Measurements from ENCODE around the gene CDON.

The CDON gene

DNA sequence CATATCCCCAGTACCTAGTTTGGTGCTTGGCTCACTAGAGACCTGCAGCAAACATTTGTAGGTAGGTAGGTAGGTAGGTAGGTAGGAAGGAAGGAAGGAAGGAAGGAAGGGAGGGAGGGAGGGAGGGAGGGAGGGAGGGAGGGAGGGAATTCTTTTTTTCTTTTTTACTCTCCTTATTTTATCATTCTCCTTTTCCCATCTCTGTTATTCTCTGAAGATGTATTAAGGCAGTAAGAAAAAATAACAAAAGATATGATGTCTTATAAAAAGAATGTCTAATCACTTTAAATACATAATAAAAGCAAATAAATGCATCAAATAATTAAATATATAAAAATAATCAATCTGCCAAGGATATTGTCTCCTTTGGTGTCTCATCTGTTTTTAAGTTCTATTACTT, 88.4 kb downstream of the CDON start:
- no peak overlapping the region for H3K9ac ChIP-seq (ENCODE audit: low read length)
- no peak overlapping the region for H3K27ac ChIP-seq (ENCODE audit: low read depth, low read length)
- H3K4me1 ChIP-seq (ENCODE audit: control insufficient read depth, insufficient read depth, low read length): no peaks in the 10 kb centered on the region
- H3K27me3 ChIP-seq (ENCODE audit: control insufficient read depth, insufficient read depth, low read length): no peaks in the 10 kb centered on the region
- no peaks in the 10 kb centered on the region for H3K36me3 ChIP-seq (ENCODE audit: control insufficient read depth, insufficient read depth, low read length)
- H3K4me3 ChIP-seq (ENCODE audit: low read length): no peak overlapping the region

DNA sequence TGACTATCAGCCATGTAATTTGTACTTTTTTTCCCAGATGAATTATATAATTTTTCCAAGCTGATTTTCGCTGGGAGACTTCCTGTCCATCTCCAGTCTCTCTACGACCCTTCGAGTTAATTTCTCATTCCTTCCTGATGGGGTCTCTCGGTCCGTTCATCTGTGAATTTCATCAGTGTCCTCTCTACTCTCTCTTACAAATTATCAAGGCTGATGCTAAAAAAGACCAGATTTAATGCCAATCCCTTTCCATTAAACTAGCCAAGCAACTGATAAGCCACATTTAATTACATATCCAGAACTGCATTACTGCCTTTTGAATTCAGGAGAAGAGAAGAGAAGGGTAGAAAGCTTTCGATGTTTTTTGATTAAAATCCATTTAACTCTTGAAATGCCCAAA, 91.0 kb downstream of the CDON start:
- no peak overlapping the region for H3K4me3 ChIP-seq (ENCODE audit: low read length)
- H3K27me3 ChIP-seq (ENCODE audit: control insufficient read depth, insufficient read depth, low read length): no peaks in the 10 kb centered on the region
- H3K27ac ChIP-seq (ENCODE audit: low read depth, low read length): no peak overlapping the region
- H3K36me3 ChIP-seq (ENCODE audit: control insufficient read depth, insufficient read depth, low read length): no peaks in the 10 kb centered on the region
- H3K4me1 ChIP-seq (ENCODE audit: control insufficient read depth, insufficient read depth, low read length): no peaks in the 10 kb centered on the region
- no peak overlapping the region for H3K9ac ChIP-seq (ENCODE audit: low read length)

DNA sequence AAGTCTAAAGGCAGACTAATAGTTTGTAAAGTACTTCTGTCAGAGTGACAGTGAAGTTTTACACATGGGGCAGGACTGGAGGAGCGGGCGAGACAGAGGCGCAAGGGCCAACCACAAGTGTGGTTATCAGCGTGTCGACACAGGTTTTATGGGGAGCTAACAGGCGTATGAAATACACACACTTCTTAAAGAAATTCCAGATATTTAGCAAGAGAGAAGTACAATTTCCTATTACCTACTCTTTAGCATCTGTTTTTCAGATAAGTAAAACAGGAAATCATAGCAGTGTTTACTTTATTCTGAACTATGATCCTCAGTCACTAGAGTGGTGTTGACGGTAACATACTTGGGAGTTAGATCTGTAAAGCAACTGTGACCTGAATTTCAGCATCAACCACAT, 94.3 kb downstream of the CDON start:
- no peaks in the 10 kb centered on the region for H3K4me1 ChIP-seq (ENCODE audit: control insufficient read depth, insufficient read depth, low read length)
- H3K9ac ChIP-seq (ENCODE audit: low read length): no peak overlapping the region
- no peaks in the 10 kb centered on the region for H3K27me3 ChIP-seq (ENCODE audit: control insufficient read depth, insufficient read depth, low read length)
- H3K27ac ChIP-seq (ENCODE audit: low read depth, low read length): no peak overlapping the region
- no peak overlapping the region for H3K4me3 ChIP-seq (ENCODE audit: low read length)
- no peaks in the 10 kb centered on the region for H3K36me3 ChIP-seq (ENCODE audit: control insufficient read depth, insufficient read depth, low read length)

DNA sequence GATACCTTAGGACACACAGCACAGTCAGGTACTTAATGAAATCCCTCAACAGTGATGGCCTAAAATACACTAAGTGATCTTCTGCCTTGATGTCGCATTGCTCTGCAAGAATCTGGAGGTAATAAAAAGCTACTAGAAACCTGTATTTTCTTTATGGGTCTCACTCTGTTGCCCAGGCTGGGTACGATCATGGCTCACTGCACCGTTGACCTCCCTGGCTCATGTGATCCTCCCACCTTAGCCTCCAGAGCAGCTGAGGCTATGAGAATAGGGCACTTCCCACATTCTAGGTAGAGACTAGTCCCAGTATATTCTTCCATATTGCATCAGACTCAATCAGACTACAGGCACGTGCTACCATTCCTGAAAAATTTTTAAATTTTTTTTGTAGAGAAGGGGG, 95.2 kb downstream of the CDON start:
- no peaks in the 10 kb centered on the region for H3K36me3 ChIP-seq (ENCODE audit: control insufficient read depth, insufficient read depth, low read length)
- no peaks in the 10 kb centered on the region for H3K27me3 ChIP-seq (ENCODE audit: control insufficient read depth, insufficient read depth, low read length)
- no peak overlapping the region for H3K27ac ChIP-seq (ENCODE audit: low read depth, low read length)
- no peak overlapping the region for H3K9ac ChIP-seq (ENCODE audit: low read length)
- no peaks in the 10 kb centered on the region for H3K4me1 ChIP-seq (ENCODE audit: control insufficient read depth, insufficient read depth, low read length)
- no peak overlapping the region for H3K4me3 ChIP-seq (ENCODE audit: low read length)

DNA sequence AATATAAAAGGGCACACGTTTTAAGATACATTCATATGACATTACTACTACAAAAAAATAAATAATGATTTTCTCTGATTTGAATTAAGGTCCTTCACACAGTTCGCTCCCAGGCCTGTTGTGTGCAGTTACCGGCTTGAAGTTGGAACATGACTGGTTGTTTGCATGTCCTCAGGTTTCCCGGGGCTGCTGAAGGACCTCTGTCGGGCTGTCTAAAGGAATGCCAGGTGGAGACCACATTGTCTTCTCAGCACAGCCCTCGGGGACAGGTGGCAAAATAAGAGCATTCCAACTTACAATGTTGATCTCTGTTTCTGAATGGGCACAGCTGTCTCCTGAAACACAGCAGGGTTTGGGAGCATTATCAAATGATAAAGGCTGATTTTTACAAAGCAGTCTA, 101.9 kb downstream of the CDON start:
- no peak overlapping the region for H3K9ac ChIP-seq (ENCODE audit: low read length)
- H3K27ac ChIP-seq (ENCODE audit: low read depth, low read length): no peak overlapping the region
- no peaks in the 10 kb centered on the region for H3K36me3 ChIP-seq (ENCODE audit: control insufficient read depth, insufficient read depth, low read length)
- H3K4me3 ChIP-seq (ENCODE audit: low read length): no peak overlapping the region
- H3K4me1 ChIP-seq (ENCODE audit: control insufficient read depth, insufficient read depth, low read length): no peaks in the 10 kb centered on the region
- no peaks in the 10 kb centered on the region for H3K27me3 ChIP-seq (ENCODE audit: control insufficient read depth, insufficient read depth, low read length)

DNA sequence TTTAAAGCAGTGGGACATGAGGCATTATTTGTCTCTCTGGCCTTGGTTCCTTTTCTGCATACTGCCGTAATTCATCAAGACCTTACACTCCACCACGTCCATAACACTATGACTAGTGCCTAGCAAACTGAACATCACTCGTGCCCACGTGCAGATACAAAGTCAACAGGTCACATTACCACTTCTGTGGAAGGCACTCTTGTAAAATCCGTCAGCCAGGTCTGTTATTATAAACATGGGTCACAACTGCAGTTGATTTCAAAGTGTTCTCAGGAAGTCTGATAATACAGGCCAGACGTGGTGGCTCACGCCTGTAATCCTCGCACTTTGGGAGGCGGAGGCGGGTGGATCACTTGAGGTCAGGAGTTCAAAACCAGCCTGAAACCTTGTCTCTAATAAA, 102.7 kb downstream of the CDON start:
- H3K27ac ChIP-seq (ENCODE audit: low read depth, low read length): no peak overlapping the region
- no peaks in the 10 kb centered on the region for H3K27me3 ChIP-seq (ENCODE audit: control insufficient read depth, insufficient read depth, low read length)
- no peaks in the 10 kb centered on the region for H3K36me3 ChIP-seq (ENCODE audit: control insufficient read depth, insufficient read depth, low read length)
- H3K9ac ChIP-seq (ENCODE audit: low read length): no peak overlapping the region
- no peak overlapping the region for H3K4me3 ChIP-seq (ENCODE audit: low read length)
- no peaks in the 10 kb centered on the region for H3K4me1 ChIP-seq (ENCODE audit: control insufficient read depth, insufficient read depth, low read length)

DNA sequence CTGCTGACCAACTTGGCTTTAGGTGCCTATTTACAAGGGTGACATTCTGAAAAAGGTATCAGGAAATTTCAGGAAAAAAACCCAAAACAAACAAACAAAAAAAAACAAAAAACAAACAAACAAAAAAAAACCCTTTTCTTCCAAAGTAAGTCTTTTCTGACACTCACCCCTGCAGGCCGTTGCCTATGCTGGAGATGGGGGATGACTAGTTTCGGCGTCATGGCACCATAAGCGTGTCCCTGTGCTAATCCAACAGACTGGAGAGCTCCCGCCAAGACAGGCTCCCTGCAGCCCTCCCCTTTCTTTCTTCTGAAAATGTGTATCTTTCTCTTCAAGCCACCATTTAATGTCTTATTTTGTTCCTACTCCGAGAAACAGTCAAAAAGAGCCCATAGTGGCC, 103.2 kb downstream of the CDON start:
- Histone ChIP-seq H3K9ac (ENCODE audit: low read length) (no peak overlapping the region), H3K27me3 (ENCODE audit: control insufficient read depth, insufficient read depth, low read length) (no peaks in the 10 kb centered on the region), H3K4me1 (ENCODE audit: control insufficient read depth, insufficient read depth, low read length) (no peaks in the 10 kb centered on the region), H3K27ac (ENCODE audit: low read depth, low read length) (no peak overlapping the region), H3K4me3 (ENCODE audit: low read length) (no peak overlapping the region), H3K36me3 (ENCODE audit: control insufficient read depth, insufficient read depth, low read length) (no peaks in the 10 kb centered on the region)

DNA sequence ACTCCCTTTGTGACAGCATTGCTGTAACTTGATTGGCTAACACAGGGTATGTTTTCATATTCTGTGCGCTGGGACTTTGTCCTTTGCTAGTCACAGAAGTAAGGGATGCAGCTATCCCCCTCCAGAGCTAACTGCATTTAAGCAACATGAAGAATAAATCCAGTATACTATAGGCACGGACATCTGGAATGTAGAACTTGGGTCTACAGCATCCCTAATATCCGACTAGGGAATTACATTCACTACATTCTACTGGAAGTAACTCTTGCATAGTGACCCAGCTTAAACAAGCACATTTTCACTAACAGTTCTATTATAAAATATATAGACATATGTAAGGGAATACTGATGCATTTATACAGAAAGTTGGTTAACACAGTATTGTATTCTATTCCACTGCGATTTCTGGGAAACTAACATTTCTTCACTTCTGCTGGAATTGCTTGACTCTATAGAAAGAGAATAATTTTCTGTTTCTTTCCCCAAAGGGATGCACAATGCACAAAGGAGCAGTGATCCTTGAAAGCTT, 103.7 kb downstream of the CDON start:
- no peaks in the 10 kb centered on the region for H3K4me1 ChIP-seq (ENCODE audit: control insufficient read depth, insufficient read depth, low read length)
- H3K27me3 ChIP-seq (ENCODE audit: control insufficient read depth, insufficient read depth, low read length): no peaks in the 10 kb centered on the region
- no peak overlapping the region for H3K9ac ChIP-seq (ENCODE audit: low read length)
- no peak overlapping the region for H3K27ac ChIP-seq (ENCODE audit: low read depth, low read length)
- H3K4me3 ChIP-seq (ENCODE audit: low read length): no peak overlapping the region
- no peaks in the 10 kb centered on the region for H3K36me3 ChIP-seq (ENCODE audit: control insufficient read depth, insufficient read depth, low read length)

DNA sequence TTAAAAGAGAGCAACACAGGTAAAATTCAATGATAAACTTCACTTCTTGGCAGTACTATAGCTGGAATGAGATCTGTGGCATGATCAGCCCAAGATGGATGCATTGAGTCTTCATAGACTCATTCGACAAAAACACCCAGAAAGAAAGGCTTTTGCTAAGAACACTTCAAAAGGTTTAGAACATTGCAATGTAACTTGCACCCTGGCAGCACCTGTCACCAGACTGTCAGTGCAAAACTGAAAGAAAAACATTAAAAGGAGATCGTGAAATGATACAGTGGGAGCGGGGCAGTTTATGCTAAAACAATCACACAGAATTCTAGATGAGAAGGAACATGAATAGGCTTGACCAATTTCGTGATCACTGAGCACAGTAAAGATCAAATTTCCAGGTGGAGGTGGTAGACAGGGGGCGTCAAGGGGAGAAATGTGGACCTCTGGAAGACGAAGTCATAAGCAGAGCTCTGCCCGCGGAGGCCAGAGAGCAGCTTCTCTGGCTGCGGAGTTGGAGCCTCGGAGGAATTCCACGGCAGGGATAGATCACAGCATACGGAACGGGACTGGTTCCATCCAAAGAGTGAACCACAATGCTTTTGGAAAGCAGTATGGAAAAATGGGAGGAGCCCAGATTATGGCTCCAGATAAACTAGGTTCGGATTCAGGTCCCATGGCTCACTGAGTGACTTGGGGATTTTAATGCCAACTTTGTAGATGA, 104.9 kb downstream of the CDON start:
- no peak overlapping the region for H3K4me3 ChIP-seq (ENCODE audit: low read length)
- H3K27ac ChIP-seq (ENCODE audit: low read depth, low read length): no peak overlapping the region

DNA sequence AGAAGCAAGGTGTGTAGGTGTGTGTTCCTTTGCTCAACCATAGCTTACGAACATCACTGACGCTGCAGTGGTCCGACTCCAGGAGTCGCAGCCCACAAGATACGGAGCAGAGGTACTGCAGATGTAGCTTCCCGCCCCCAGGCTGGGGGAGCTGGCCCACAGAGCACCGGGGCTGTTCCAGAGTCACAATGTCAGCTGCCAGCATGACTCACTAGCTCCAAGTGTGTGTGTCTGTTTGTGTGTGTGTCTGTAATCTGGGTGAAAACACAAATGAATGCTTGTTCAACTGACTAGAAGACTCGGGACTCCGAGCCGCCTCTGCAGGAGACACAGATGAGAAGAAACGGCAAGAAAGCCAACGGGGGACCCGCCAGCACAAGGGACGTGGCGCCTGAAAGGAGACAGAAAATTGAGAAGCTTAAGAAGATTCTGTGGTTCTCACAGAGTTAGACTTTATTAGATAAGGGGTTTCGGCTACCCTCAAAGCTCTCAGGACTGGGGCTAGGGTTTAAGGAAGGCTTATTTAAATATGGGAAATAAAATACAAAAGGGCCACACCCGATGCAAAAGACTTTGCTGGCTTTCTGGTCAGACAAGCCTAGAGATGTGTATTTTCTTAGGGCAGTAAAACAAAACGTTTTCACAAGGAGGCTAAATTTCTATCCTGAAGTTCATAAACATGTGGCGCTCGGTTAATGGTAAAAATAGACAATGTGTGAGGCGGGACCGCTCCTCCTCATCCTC, 106.1 kb downstream of the CDON start:
- Histone ChIP-seq H3K27me3 (ENCODE audit: control insufficient read depth, insufficient read depth, low read length) (no peaks in the 10 kb centered on the region), H3K36me3 (ENCODE audit: control insufficient read depth, insufficient read depth, low read length) (no peaks in the 10 kb centered on the region), H3K4me1 (ENCODE audit: control insufficient read depth, insufficient read depth, low read length) (peaks cover 16% of the 10 kb centered on the region), H3K9ac (ENCODE audit: low read length) (no peak overlapping the region), H3K27ac (ENCODE audit: low read depth, low read length) (no peak overlapping the region), H3K4me3 (ENCODE audit: low read length) (no peak overlapping the region)

More for the DNA sequence above, 104.9 kb downstream of the CDON start:
- no peaks in the 10 kb centered on the region for H3K27me3 ChIP-seq (ENCODE audit: control insufficient read depth, insufficient read depth, low read length)
- peaks cover 6% of the 10 kb centered on the region for H3K4me1 ChIP-seq (ENCODE audit: control insufficient read depth, insufficient read depth, low read length)
- no peak overlapping the region for H3K9ac ChIP-seq (ENCODE audit: low read length)
- no peaks in the 10 kb centered on the region for H3K36me3 ChIP-seq (ENCODE audit: control insufficient read depth, insufficient read depth, low read length)

DNA sequence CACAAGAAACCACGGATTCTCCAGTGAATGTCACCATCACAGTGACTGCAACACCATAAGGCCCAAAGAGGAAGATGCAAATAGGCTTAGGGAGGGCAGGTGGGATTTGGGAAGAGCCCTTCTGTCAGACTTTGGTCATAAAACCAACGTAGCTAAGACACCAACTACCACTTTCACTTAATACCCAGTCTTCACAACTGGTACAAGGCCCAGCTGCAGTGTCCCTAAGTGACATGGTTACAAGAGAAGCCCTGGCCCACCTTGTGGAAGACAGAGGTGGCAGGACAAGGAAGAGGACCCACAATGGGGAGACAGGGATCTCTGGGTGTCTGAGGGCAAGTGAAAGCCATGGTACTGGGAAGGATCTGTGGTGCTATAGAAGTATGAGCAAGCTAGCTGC, 106.8 kb downstream of the CDON start:
- Histone ChIP-seq H3K27ac (ENCODE audit: low read depth, low read length) (no peak overlapping the region), H3K36me3 (ENCODE audit: control insufficient read depth, insufficient read depth, low read length) (no peaks in the 10 kb centered on the region), H3K9ac (ENCODE audit: low read length) (no peak overlapping the region)

DNA sequence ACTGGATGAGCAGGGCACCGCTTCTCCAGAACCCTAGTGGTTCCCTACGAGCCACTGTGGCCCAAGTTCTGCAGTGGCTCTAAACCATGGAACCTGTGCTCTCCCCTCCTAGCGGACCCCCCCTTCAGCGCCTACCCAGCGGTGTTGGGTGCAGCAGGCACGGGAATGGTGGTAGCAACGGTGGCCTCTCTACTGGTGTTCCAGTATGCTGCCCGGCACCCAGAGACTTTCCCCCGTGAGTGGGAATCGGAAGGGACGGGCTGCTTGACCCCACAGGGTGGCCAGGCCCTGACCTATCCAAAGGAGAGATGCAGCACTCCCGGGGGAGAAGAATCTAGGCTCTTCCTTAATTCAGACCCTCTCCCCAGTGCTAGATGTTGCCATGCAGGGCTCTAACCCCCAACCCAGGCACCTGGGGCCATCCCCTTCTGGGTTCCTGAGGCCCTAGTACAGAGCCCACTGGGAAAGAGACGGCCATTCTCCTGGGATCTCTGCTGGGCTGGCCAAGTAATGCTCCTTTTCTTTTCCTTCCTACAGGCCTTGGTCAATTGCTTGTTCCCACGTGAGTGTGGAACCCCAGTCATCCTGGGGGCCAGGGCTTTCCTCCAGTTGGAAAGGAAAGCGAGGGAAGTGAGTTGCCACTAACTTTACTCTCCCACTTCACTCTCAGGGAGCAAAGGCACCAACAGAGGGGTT, 107.6 kb downstream of the CDON start:
- Histone ChIP-seq H3K4me1 (ENCODE audit: control insufficient read depth, insufficient read depth, low read length) (peaks cover 25% of the 10 kb centered on the region), H3K27me3 (ENCODE audit: control insufficient read depth, insufficient read depth, low read length) (no peaks in the 10 kb centered on the region), H3K9ac (ENCODE audit: low read length) (no peak overlapping the region), H3K27ac (ENCODE audit: low read depth, low read length) (no peak overlapping the region), H3K36me3 (ENCODE audit: control insufficient read depth, insufficient read depth, low read length) (no peaks in the 10 kb centered on the region), H3K4me3 (ENCODE audit: low read length) (no peak overlapping the region)

More for the DNA sequence above, 106.8 kb downstream of the CDON start:
- H3K4me1 ChIP-seq (ENCODE audit: control insufficient read depth, insufficient read depth, low read length): peaks cover 22% of the 10 kb centered on the region
- H3K27me3 ChIP-seq (ENCODE audit: control insufficient read depth, insufficient read depth, low read length): no peaks in the 10 kb centered on the region
- no peak overlapping the region for H3K4me3 ChIP-seq (ENCODE audit: low read length)

All from rectal smooth muscle tissue (tissue), 1 donor.